ENCODE data around the gene TAMALIN. TPM values are rescaled to one million over a fixed set of nuclear protein-coding genes. Genes with fewer than 3 reads are reported as not detected.

The TAMALIN gene
- total RNA-seq, 1 experiment from 2014 or later = 1.2 TPM

DNA sequence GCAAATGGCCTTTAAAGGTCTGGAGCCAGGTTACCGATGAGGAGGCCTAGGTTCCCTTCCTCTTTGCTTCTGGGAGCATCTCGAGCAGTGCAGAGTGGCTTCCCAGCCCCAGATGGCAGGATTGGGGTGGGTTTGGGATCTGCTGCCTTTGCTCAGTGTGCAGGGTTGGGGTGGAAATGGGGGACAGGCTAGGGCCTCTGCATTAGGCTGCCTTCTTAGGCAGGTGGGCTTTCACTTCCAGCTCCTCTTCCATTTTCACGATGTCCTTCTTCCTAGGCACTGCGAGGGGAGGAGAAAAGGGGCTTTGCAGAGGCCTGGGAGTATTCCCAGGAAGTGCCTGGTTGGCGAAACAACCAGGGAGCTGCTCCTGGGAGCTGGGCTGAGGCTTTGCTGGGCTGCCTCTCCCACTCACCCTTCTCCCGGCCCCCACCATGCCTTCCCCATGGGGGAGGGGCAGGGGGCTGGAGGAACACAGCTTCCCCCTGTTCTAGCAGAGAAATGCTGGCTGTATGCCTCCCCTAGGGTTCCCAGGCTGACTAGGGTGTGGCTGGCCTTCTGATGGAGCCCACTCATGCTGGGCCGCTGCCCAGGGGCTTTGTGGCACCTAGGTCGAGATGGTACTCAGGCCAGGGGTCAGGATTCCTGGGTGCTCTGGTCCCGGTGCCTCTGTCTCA is 46.9 kb downstream of the TAMALIN start:
- H3T11ph ChIP-seq (ENCODE audit: low read length) = no peak overlapping the region
- H3K27me3 ChIP-seq (ENCODE audit: insufficient read depth, low read length) = peaks cover 7% of the 10 kb centered on the region; the same call in 1 of the 2 replicates
- H3K4me3 Mint-ChIP-seq = no peak overlapping the region; a peak in 1 of 5 replicates
- no peaks in the 10 kb centered on the region for H4K20me1 ChIP-seq (ENCODE audit: control insufficient read depth, insufficient read depth, insufficient read length)
- H3K9me3 ChIP-seq (ENCODE audit: control insufficient read depth, low read depth, low read length) = no peaks in the 10 kb centered on the region
- no peak overlapping the region for H2BK120ac ChIP-seq (ENCODE audit: low read depth, low read length, poor library complexity, severe bottlenecking)
- no peak overlapping the region for H4K5ac ChIP-seq (ENCODE audit: insufficient read length, low read depth, low read length)
- peaks cover 0 to 25% (median 21%) of the 10 kb centered on the region in 3 experiments; a peak in 6 of 7 replicates for H3K36me3 Mint-ChIP-seq (ENCODE audit: insufficient read depth in 1 of 3, low read depth in 3 of 3)
- H3K27ac ChIP-seq (ENCODE audit: insufficient read length, low read depth, low read length) = no peak overlapping the region
- no peak overlapping the region for H2BK12ac ChIP-seq (ENCODE audit: insufficient read length, low read depth, low read length)
- H3K23me2 ChIP-seq (ENCODE audit: insufficient read length, low read depth, low read length, poor library complexity, severe bottlenecking) = peaks cover 17% of the 10 kb centered on the region
- no peak overlapping the region for H2BK20ac ChIP-seq (ENCODE audit: low read depth, low read length, poor library complexity, severe bottlenecking)
- no peak overlapping the region for H3K56ac ChIP-seq (ENCODE audit: insufficient read length, low read depth, low read length)
- H2BK5ac ChIP-seq (ENCODE audit: insufficient read length, low read length) = no peak overlapping the region
- no peak overlapping the region for H4K91ac ChIP-seq (ENCODE audit: insufficient read length, low read depth, low read length)
- H3K4me1 Mint-ChIP-seq = peaks cover 25 to 31% of the 10 kb centered on the region in 2 experiments
- no peak overlapping the region for H3K14ac ChIP-seq (ENCODE audit: insufficient read depth, low read length)
- H3K4me2 ChIP-seq (ENCODE audit: insufficient read depth, insufficient read length, low read length) = no peak overlapping the region
- no CpG with 5 or more reads among the region's 9 CpGs for WGBS (ENCODE audit: extremely low coverage, insufficient read length, low lambda C conversion rate)
- H3K4ac ChIP-seq (ENCODE audit: low read depth, low read length) = no peak overlapping the region
- no peaks in the 10 kb centered on the region for H3K79me1 ChIP-seq (ENCODE audit: insufficient read depth, low read depth, low read length, poor library complexity, severe bottlenecking)
- H2AFZ ChIP-seq (ENCODE audit: low read length) = no peak overlapping the region
- no peak overlapping the region for H3K23ac ChIP-seq (ENCODE audit: insufficient read length, low read depth, low read length)
- H3K27ac Mint-ChIP-seq = no peak overlapping the region
- H3K9ac ChIP-seq (ENCODE audit: extremely low read depth, insufficient read length, low read length) = no peak overlapping the region
- DNase-seq = no peak
- H3K4me1 ChIP-seq (ENCODE audit: insufficient read depth, low read length) = no peaks in the 10 kb centered on the region; the same call in 1 of the 2 replicates
- no peaks in the 10 kb centered on the region for H3K79me2 ChIP-seq (ENCODE audit: insufficient read depth, low read length)
- no peak overlapping the region for H3K18ac ChIP-seq (ENCODE audit: insufficient read length, low read depth, low read length)
- TF ChIP-seq, protein P1, sequence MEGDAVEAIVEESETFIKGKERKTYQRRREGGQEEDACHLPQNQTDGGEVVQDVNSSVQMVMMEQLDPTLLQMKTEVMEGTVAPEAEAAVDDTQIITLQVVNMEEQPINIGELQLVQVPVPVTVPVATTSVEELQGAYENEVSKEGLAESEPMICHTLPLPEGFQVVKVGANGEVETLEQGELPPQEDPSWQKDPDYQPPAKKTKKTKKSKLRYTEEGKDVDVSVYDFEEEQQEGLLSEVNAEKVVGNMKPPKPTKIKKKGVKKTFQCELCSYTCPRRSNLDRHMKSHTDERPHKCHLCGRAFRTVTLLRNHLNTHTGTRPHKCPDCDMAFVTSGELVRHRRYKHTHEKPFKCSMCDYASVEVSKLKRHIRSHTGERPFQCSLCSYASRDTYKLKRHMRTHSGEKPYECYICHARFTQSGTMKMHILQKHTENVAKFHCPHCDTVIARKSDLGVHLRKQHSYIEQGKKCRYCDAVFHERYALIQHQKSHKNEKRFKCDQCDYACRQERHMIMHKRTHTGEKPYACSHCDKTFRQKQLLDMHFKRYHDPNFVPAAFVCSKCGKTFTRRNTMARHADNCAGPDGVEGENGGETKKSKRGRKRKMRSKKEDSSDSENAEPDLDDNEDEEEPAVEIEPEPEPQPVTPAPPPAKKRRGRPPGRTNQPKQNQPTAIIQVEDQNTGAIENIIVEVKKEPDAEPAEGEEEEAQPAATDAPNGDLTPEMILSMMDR (conservative IDR thresholded peaks at IDR 0.05) = no peak
- H4K8ac ChIP-seq (replicated peaks; ENCODE audit: insufficient read length, low read depth, low read length) = no peak overlapping the region
- no peak overlapping the region for H2BK15ac ChIP-seq (ENCODE audit: low read depth, low read length)
- H3K9me3 Mint-ChIP-seq = no peaks in the 10 kb centered on the region; a peak in 1 of 5 replicates
- no peak overlapping the region for H2AK5ac ChIP-seq (ENCODE audit: insufficient read length, low read length)
- peaks cover 42% of the 10 kb centered on the region for H3K27me3 Mint-ChIP-seq (ENCODE audit: low read depth)
